Chondrocyte (in vitro differentiated cells): ENCODE data around the gene OR10P1. TPM values are rescaled to one million over a fixed set of nuclear protein-coding genes. Genes with fewer than 3 reads are reported as not detected.

Experiments used
- DNase-seq: peaks from one replicate; pipeline ENCODE4 v3.0.0; 2021; ENCODE audit warnings: mixed read lengths, low spot score
- H3K27ac Mint-ChIP-seq: one replicate; pipeline ENCODE4 v1.8.0; 2021; ENCODE audit warnings: mild to moderate bottlenecking, moderate library complexity, mixed read lengths; ENCODE audit not compliant: unreplicated experiment
- H3K27me3 Mint-ChIP-seq: 2 replicates; pipeline ENCODE4 v1.8.0; 2021; ENCODE audit warnings: low read depth, mixed read lengths
- H3K36me3 Mint-ChIP-seq: 2 replicates; pipeline ENCODE4 v1.8.0; 2021; ENCODE audit warnings: low read depth, mixed read lengths
- H3K4me1 Mint-ChIP-seq: 2 replicates; pipeline ENCODE4 v1.8.0; 2021; ENCODE audit warnings: low read depth, mild to moderate bottlenecking, mixed read lengths
- H3K4me3 Mint-ChIP-seq: one replicate; pipeline ENCODE4 v1.8.0; 2021; ENCODE audit warnings: mild to moderate bottlenecking, moderate library complexity, mixed read lengths; ENCODE audit not compliant: unreplicated experiment
- H3K9me3 Mint-ChIP-seq: 2 replicates; pipeline ENCODE4 v1.8.0; 2021; ENCODE audit warnings: low read depth, mixed read lengths
- CTCF ChIP-seq: fragments of 200-600 bp; sonication (generic); IDR thresholded peaks from 2 replicates; pipeline ENCODE4 v1.5.0; 2021; ENCODE audit warnings: antibody characterized with exemption, mild to moderate bottlenecking, moderate library complexity
- total RNA-seq: library from RNA; stranded (reverse); gene quantifications from 3 replicates; pipeline ENCODE4 v1.2.1, GENCODE V29; 2021

OR10P1 gene
- total RNA-seq, 1 donor from 2014 or later, result not detected

- Mint-ChIP-seq H3K27ac (no peak overlapping the region), H3K36me3 (no peaks in the 10 kb centered on the region), H3K9me3 (no peaks in the 10 kb centered on the region), H3K27me3 (peaks cover 17% of the 10 kb centered on the region), H3K4me1 (peaks cover 4% of the 10 kb centered on the region), H3K4me3 (no peak overlapping the region)
- DNase-seq, result no peak
- no peak for TF ChIP-seq CTCF
These were observed 15.7 kb downstream of the OR10P1 start for GRCh38 chr12:55652352-55652751.

- DNase-seq, result no peak
- H3K27me3 Mint-ChIP-seq, result peaks cover 21% of the 10 kb centered on the region
- H3K4me1 Mint-ChIP-seq, result peaks cover 4% of the 10 kb centered on the region
- H3K4me3 Mint-ChIP-seq, result no peak overlapping the region
- H3K9me3 Mint-ChIP-seq, result no peaks in the 10 kb centered on the region
- no peaks in the 10 kb centered on the region for H3K36me3 Mint-ChIP-seq
- TF ChIP-seq CTCF, result no peak
- no peak overlapping the region for H3K27ac Mint-ChIP-seq
These were observed 16.3 kb downstream of the OR10P1 start for GRCh38 chr12:55653031-55653430.

- H3K27me3 Mint-ChIP-seq, result peaks cover 21% of the 10 kb centered on the region
- H3K36me3 Mint-ChIP-seq, result no peaks in the 10 kb centered on the region
- TF ChIP-seq CTCF, result no peak
- H3K4me3 Mint-ChIP-seq, result no peak overlapping the region
- no peak for DNase-seq
- H3K4me1 Mint-ChIP-seq, result peaks cover 4% of the 10 kb centered on the region
- H3K27ac Mint-ChIP-seq, result no peak overlapping the region
- H3K9me3 Mint-ChIP-seq, result no peaks in the 10 kb centered on the region
These were observed 18.0 kb downstream of the OR10P1 start for GRCh38 chr12:55654511-55655214.

GRCh38 chr12:55657212-55657611, 20.5 kb downstream of the OR10P1 start:
- Mint-ChIP-seq H3K9me3 (no peaks in the 10 kb centered on the region), H3K4me1 (peaks cover 4% of the 10 kb centered on the region), H3K27ac (no peak overlapping the region), H3K4me3 (no peak overlapping the region), H3K36me3 (no peaks in the 10 kb centered on the region), H3K27me3 (peaks cover 23% of the 10 kb centered on the region)
- DNase-seq, result no peak
- TF ChIP-seq CTCF, result no peak

- Mint-ChIP-seq H3K4me3 (no peak overlapping the region), H3K4me1 (peaks cover 4% of the 10 kb centered on the region), H3K27me3 (peaks cover 24% of the 10 kb centered on the region), H3K9me3 (no peaks in the 10 kb centered on the region), H3K36me3 (no peaks in the 10 kb centered on the region), H3K27ac (no peak overlapping the region)
- no peak for DNase-seq
- no peak for TF ChIP-seq CTCF
These were observed 21.5 kb downstream of the OR10P1 start for GRCh38 chr12:55658212-55658611.
